GM23338 (cell line): Measurements from ENCODE around the gene CHST10. TPM values are rescaled to one million over a fixed set of nuclear protein-coding genes. Genes with fewer than 3 reads are reported as not detected.

Experiments
- ATAC-seq: fragments of 200-7000 bp; cut with Tn5 transposase; 3 replicates; pipeline ENCODE4 v1.9.1; 2020
- DNase-seq: peaks from one replicate; pipeline ENCODE4 v3.0.0-alpha.2; 2015; ENCODE audit warnings: low spot score
- H2AFZ ChIP-seq: fragments of 200-600 bp; sonication (generic); 2 replicates; pipeline ENCODE4 v1.8.0; 2016; ENCODE audit warnings: antibody characterized with exemption, mild to moderate bottlenecking, moderate library complexity
- H3F3A ChIP-seq: fragments of 200-600 bp; sonication (generic); replicated peaks from 2 replicates; pipeline ENCODE4 v1.8.0; 2017; ENCODE audit warnings: antibody characterized with exemption, mixed run types, low read depth
- H3K27ac ChIP-seq: fragments of 200-600 bp; sonication (generic); 2 replicates; pipeline ENCODE4 v1.6.1; 2016; ENCODE audit warnings: low read depth
- H3K27me3 ChIP-seq: fragments of 200-600 bp; sonication (generic); 2 replicates; pipeline ENCODE4 v1.8.0; 2016; ENCODE audit warnings: mild to moderate bottlenecking, mixed run types, moderate library complexity; ENCODE audit not compliant: insufficient read depth
- H3K36me3 ChIP-seq: fragments of 200-600 bp; sonication (generic); 2 replicates; pipeline ENCODE4 v1.8.0; 2016; ENCODE audit warnings: mild to moderate bottlenecking; ENCODE audit not compliant: insufficient read depth
- H3K4me1 ChIP-seq: fragments of 200-600 bp; sonication (generic); 2 replicates; pipeline ENCODE4 v1.8.0; 2016; ENCODE audit warnings: mild to moderate bottlenecking, moderate library complexity; ENCODE audit not compliant: insufficient read depth
- H3K4me2 ChIP-seq: fragments of 200-600 bp; sonication (generic); 2 replicates; pipeline ENCODE4 v1.7.1; 2017; ENCODE audit warnings: mixed run types
- H3K4me3 ChIP-seq: fragments of 200-600 bp; sonication (generic); 2 replicates; pipeline ENCODE4 v1.6.1; 2016; ENCODE audit warnings: mixed run types
- H3K79me2 ChIP-seq: fragments of 200-600 bp; sonication (generic); replicated peaks from 2 replicates; pipeline ENCODE4 v1.8.0; 2017; ENCODE audit warnings: mild to moderate bottlenecking; ENCODE audit not compliant: insufficient read depth
- H3K9me2 ChIP-seq: fragments of 200-600 bp; sonication (generic); 2 replicates; pipeline ENCODE4 v1.8.0; 2017; ENCODE audit not compliant: insufficient read depth
- H4K20me1 ChIP-seq: fragments of 200-600 bp; sonication (generic); replicated peaks from 2 replicates; pipeline ENCODE4 v1.8.0; 2017; ENCODE audit warnings: mild to moderate bottlenecking; ENCODE audit not compliant: insufficient read depth
- H3K27ac Mint-ChIP-seq: 2 replicates; pipeline ENCODE4 v1.8.0; 2020; ENCODE audit warnings: inconsistent platforms, mild to moderate bottlenecking, moderate library complexity, mixed read lengths
- H3K27me3 Mint-ChIP-seq: 3 replicates; pipeline ENCODE4 v1.8.0; 2022; ENCODE audit warnings: low read depth, mild to moderate bottlenecking, moderate library complexity, mixed read lengths, inconsistent platforms; ENCODE audit not compliant: insufficient read depth, poor library complexity
- H3K36me3 Mint-ChIP-seq: 3 replicates; pipeline ENCODE4 v1.8.0; 2021; ENCODE audit warnings: low read depth, mild to moderate bottlenecking, inconsistent platforms, moderate library complexity, mixed read lengths
- H3K4me1 Mint-ChIP-seq: 3 replicates; pipeline ENCODE4 v1.8.0; 2020; ENCODE audit warnings: mild to moderate bottlenecking, inconsistent platforms, mixed read lengths
- H3K4me3 Mint-ChIP-seq: 3 replicates; pipeline ENCODE4 v1.8.0; 2021; ENCODE audit warnings: moderate library complexity, mild to moderate bottlenecking, inconsistent platforms, mixed read lengths
- H3K9me3 Mint-ChIP-seq: 3 replicates; pipeline ENCODE4 v1.8.0; 2020; ENCODE audit warnings: moderate library complexity, mild to moderate bottlenecking, inconsistent platforms, mixed read lengths
- CREB1 ChIP-seq: fragments of 250-450 bp; sonication (Bioruptor Pico); IDR thresholded peaks from 2 replicates; pipeline ENCODE4 v1.5.0; 2020; ENCODE audit warnings: low read depth, mild to moderate bottlenecking, moderate library complexity
- CTCF ChIP-seq, 2 experiments: fragments of 200-600 bp in 1 of 2; sonication (generic) in 1 of 2; conservative IDR thresholded peaks; 2 replicates each; pipeline versions ENCODE4 v1.5.1 to v1.6.1; 2016 to 2017; ENCODE audit warnings: antibody characterized with exemption in 2 of 2, low read depth in 2 of 2, mild to moderate bottlenecking in 2 of 2, moderate library complexity in 1 of 2
- ETS1 ChIP-seq: IDR thresholded peaks from 2 replicates; pipeline ENCODE4 v1.6.1; 2016; ENCODE audit warnings: antibody characterized with exemption
- EZH2 ChIP-seq: fragments of 200-600 bp; sonication (generic); IDR thresholded peaks from one replicate; pipeline ENCODE4 v1.8.0; 2017; ENCODE audit warnings: antibody characterized with exemption, mild to moderate bottlenecking, low read depth; ENCODE audit not compliant: unreplicated experiment
- EZH2phosphoT487 ChIP-seq: fragments of 200-600 bp; sonication (generic); IDR thresholded peaks from one replicate; pipeline ENCODE4 v1.8.1; 2018; ENCODE audit warnings: antibody characterized with exemption; ENCODE audit not compliant: unreplicated experiment
- JUNB ChIP-seq: IDR thresholded peaks from one replicate; pipeline ENCODE4 v1.6.1; 2016; ENCODE audit warnings: antibody characterized with exemption; ENCODE audit not compliant: unreplicated experiment
- NANOG ChIP-seq: IDR thresholded peaks from 2 replicates; pipeline ENCODE4 v1.6.1; 2016; ENCODE audit warnings: antibody characterized with exemption, borderline replicate concordance
- POLR2AphosphoS5 ChIP-seq: IDR thresholded peaks from 2 replicates; pipeline ENCODE4 v1.6.1; 2016; ENCODE audit warnings: antibody characterized with exemption, low read depth
- REST ChIP-seq: IDR thresholded peaks from one replicate; pipeline ENCODE4 v1.6.1; 2018; ENCODE audit warnings: antibody characterized with exemption; ENCODE audit not compliant: unreplicated experiment
- STAT1 ChIP-seq: IDR thresholded peaks from one replicate; pipeline ENCODE4 v1.6.1; 2016; ENCODE audit warnings: antibody characterized with exemption; ENCODE audit not compliant: unreplicated experiment
- ZNF114 ChIP-seq: fragments of 250-450 bp; sonication (Bioruptor Pico); IDR thresholded peaks from 2 replicates; pipeline ENCODE4 v1.5.0; 2020; ENCODE audit warnings: mild to moderate bottlenecking, moderate library complexity
- ZNF331 ChIP-seq: fragments of 250-450 bp; sonication (Bioruptor Pico); IDR thresholded peaks from 2 replicates; pipeline ENCODE4 v1.5.0; 2020; ENCODE audit warnings: low read depth, mild to moderate bottlenecking, moderate library complexity
- ZNF462 ChIP-seq: fragments of 250-450 bp; sonication (Bioruptor Pico); IDR thresholded peaks from 2 replicates; pipeline ENCODE4 v1.5.0; 2020; ENCODE audit warnings: mild to moderate bottlenecking, moderate library complexity
- polyA plus RNA-seq: library from polyadenylated mRNA; unstranded; fragments of >200 nt; fragmentation: Nextera tagmentation; extraction: Ambion mirVana; gene quantifications from 2 replicates; pipeline ENCODE4 v1.2.1, GENCODE V29; 2016
- total RNA-seq: library from RNA; depleted of rRNA; stranded (reverse); fragments of >200 nt; shearing (Covaris generic); gene quantifications from 2 replicates; pipeline ENCODE4 v1.2.3, GENCODE V29; 2014

The CHST10 gene
- total and polyA plus RNA-seq, 2 experiments from 2014 or later = 7.7 to 24.5 TPM

- Histone ChIP-seq H3K27ac (peak overlapping the region; percentile 91), H3K36me3 (no peaks in the 10 kb centered on the region), H2AFZ (no peak overlapping the region), H3F3A (0 out of 2 replicates have a peak, but pooled peaks cover 3% of the 10 kb centered on the region), H3K4me3 (peak overlapping the region; percentile 1; the same call in 1 of the 2 replicates), H3K9me2 (no peaks in the 10 kb centered on the region), H3K79me2 (peaks cover 71% of the 10 kb centered on the region), H3K4me2 (peak overlapping the region; percentile 70), H4K20me1 (no peaks in the 10 kb centered on the region; the same call in 1 of the 2 replicates), H3K4me1 (peaks cover 71% of the 10 kb centered on the region), H3K27me3 (no peaks in the 10 kb centered on the region)
- no peak for TF ChIP-seq ZNF331 (CRISPR knock-in tag)
- TF ChIP-seq ZNF114 (CRISPR knock-in tag) = no peak
- TF ChIP-seq STAT1 = no peak
- TF ChIP-seq CREB1 = no peak
- TF ChIP-seq CTCF (conservative IDR thresholded peaks at IDR 0.05; ENCODE audit: low read depth in 2 of 2) = no peak
- no peak for TF ChIP-seq JUNB
- no peak for TF ChIP-seq ETS1
- no peak for TF ChIP-seq REST
- no peak for TF ChIP-seq EZH2
- no peak for TF ChIP-seq POLR2AphosphoS5
- no peak for TF ChIP-seq EZH2phosphoT487
- no peak for TF ChIP-seq NANOG
- no peak for TF ChIP-seq ZNF462 (CRISPR knock-in tag)
- H3K9me3 Mint-ChIP-seq = no peaks in the 10 kb centered on the region
- peaks cover 81% of the 10 kb centered on the region for H3K4me1 Mint-ChIP-seq
- DNase-seq (no peak), ATAC-seq (no peak)
- H3K4me3 Mint-ChIP-seq = peak overlapping the region; percentile 26; the same call in 2 of the 3 replicates
- peaks cover 11% of the 10 kb centered on the region for H3K27me3 Mint-ChIP-seq
- H3K27ac Mint-ChIP-seq = peak overlapping the region; percentile 94
- peaks cover 32% of the 10 kb centered on the region for H3K36me3 Mint-ChIP-seq
Observed at GRCh38 chr2:100412466-100412865, 5.0 kb downstream of the CHST10 start.
